OCI-LY3 (cell line): Measurements from ENCODE around the gene TRERF1.

Source experiments
- EZH2phosphoT487 ChIP-seq: fragments of 200-600 bp; shearing (Covaris generic); IDR thresholded peaks from 2 replicates; pipeline ENCODE4 v1.6.1; 2018; ENCODE audit warnings: antibody characterized with exemption, mixed run types, low read depth
- TF ChIP-seq, protein P1 (sequence below): fragments of 200-600, 300-600 bp; sonication (generic); IDR thresholded peaks from 2 replicates; pipeline ENCODE4 v1.5.1; 2014; ENCODE audit warnings: antibody characterized with exemption, low read length, low read depth

DNA sequence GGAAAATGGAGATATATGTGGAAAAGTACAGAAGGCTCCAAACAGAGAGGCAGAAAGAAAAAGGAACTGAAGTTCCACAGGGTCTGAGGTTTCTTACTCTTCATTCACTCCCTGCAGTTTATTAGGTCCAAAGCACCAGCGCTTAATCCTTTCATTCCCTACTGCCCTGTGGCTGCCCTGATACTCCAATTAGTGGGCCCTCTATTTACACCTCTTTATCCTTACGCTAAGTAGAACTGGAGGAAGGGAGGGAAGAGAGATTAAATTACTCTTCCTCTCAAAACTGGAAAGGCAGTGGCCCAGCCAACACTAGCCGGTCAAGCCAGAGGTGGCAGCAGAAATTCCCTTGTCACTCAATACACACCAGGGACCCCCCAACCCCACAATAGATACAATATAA lies 20.4 kb downstream of the TRERF1 start:
- TF ChIP-seq, protein P1, sequence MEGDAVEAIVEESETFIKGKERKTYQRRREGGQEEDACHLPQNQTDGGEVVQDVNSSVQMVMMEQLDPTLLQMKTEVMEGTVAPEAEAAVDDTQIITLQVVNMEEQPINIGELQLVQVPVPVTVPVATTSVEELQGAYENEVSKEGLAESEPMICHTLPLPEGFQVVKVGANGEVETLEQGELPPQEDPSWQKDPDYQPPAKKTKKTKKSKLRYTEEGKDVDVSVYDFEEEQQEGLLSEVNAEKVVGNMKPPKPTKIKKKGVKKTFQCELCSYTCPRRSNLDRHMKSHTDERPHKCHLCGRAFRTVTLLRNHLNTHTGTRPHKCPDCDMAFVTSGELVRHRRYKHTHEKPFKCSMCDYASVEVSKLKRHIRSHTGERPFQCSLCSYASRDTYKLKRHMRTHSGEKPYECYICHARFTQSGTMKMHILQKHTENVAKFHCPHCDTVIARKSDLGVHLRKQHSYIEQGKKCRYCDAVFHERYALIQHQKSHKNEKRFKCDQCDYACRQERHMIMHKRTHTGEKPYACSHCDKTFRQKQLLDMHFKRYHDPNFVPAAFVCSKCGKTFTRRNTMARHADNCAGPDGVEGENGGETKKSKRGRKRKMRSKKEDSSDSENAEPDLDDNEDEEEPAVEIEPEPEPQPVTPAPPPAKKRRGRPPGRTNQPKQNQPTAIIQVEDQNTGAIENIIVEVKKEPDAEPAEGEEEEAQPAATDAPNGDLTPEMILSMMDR = no peak
- TF ChIP-seq EZH2phosphoT487 = no peak
